Measurements from ENCODE around the gene MCRIP1.

DNA sequence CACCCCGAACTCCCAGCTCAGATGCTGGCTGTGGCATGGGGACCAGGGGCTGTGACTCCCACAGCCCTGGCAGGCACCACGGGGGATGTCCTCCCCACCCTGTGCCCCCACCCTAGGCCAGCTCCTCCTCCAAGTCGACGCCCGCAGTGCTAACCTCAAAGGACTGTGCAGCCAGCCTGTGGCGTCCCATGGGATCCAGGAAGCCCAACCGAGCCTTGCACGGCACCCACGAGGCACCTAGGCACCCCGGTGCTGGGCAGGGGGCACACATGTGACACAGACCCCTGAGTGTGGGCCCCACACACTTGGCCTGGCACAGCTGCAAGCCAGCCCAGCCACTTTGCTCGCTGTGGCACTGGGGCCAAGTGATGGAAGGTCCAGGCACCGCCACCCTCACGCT is 25.3 kb downstream of the MCRIP1 start:
- TF ChIP-seq, protein P1, sequence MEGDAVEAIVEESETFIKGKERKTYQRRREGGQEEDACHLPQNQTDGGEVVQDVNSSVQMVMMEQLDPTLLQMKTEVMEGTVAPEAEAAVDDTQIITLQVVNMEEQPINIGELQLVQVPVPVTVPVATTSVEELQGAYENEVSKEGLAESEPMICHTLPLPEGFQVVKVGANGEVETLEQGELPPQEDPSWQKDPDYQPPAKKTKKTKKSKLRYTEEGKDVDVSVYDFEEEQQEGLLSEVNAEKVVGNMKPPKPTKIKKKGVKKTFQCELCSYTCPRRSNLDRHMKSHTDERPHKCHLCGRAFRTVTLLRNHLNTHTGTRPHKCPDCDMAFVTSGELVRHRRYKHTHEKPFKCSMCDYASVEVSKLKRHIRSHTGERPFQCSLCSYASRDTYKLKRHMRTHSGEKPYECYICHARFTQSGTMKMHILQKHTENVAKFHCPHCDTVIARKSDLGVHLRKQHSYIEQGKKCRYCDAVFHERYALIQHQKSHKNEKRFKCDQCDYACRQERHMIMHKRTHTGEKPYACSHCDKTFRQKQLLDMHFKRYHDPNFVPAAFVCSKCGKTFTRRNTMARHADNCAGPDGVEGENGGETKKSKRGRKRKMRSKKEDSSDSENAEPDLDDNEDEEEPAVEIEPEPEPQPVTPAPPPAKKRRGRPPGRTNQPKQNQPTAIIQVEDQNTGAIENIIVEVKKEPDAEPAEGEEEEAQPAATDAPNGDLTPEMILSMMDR (IDR thresholded peaks at IDR 0.05; ENCODE audit: insufficient read depth, low read depth, low read length): no peak
- no peak for TF ChIP-seq EZH2 (IDR thresholded peaks at IDR 0.05; ENCODE audit: insufficient read depth, low read length)

Measured in astrocyte (in vitro differentiated cells and primary cell).